Esophagus (tissue), 2 donors: ENCODE results near the gene CDKAL1. TPM values are rescaled to one million over a fixed set of nuclear protein-coding genes. Genes with fewer than 3 reads are reported as not detected.
A peak's percentile ranks its signal among the peaks of the same experiment; 100 is the strongest.
"Not testable (repeated sequence)": the region's sequence is repeated elsewhere in the genome, so short reads cannot be mapped to it uniquely, and the experiment has no call there.

Experiments used
- H3K27ac ChIP-seq, 2 donors: one replicate each; pipeline ENCODE4 v1.5.1; 2013; ENCODE audit warnings: low read depth in 2 of 2, mild to moderate bottlenecking in 2 of 2, inconsistent platforms in 1 of 2, low read length in 1 of 2, moderate library complexity in 1 of 2
- H3K27me3 ChIP-seq, 2 donors: one replicate each; pipeline ENCODE4 v1.6.1; 2013; ENCODE audit warnings: low read length in 2 of 2, control low read depth in 1 of 2, mild to moderate bottlenecking in 1 of 2; ENCODE audit not compliant: insufficient read depth in 2 of 2, control insufficient read depth in 1 of 2
- H3K36me3 ChIP-seq, 2 donors: one replicate each; pipeline ENCODE4 v1.6.1; 2013; ENCODE audit warnings: low read length in 1 of 2; ENCODE audit not compliant: control insufficient read depth in 2 of 2, insufficient read depth in 2 of 2
- H3K4me1 ChIP-seq, 2 donors: one replicate each; pipeline ENCODE4 v1.6.1; 2013; ENCODE audit warnings: low read length in 1 of 2; ENCODE audit not compliant: control insufficient read depth in 2 of 2, insufficient read depth in 2 of 2
- H3K4me3 ChIP-seq, 2 donors: one replicate each; pipeline ENCODE4 v1.5.1; 2013; ENCODE audit warnings: low read length in 2 of 2, mild to moderate bottlenecking in 2 of 2, low read depth in 1 of 2, moderate library complexity in 1 of 2
- H3K9me3 ChIP-seq, 2 donors: one replicate each; pipeline ENCODE4 v1.6.1; 2013; ENCODE audit warnings: mild to moderate bottlenecking in 2 of 2, low read depth in 1 of 2, low read length in 1 of 2, moderate library complexity in 1 of 2; ENCODE audit not compliant: control insufficient read depth in 2 of 2, insufficient read depth in 1 of 2
- WGBS, 2 donors: extraction: QIAGEN DNeasy Blood & Tissue Kit; methylation state at CpG; one replicate each; pipeline ENCODE4 v1.1.7; 2013; 5-methylcytosine and 5-hydroxymethylcytosine counted together
- polyA plus RNA-seq, 2 donors: library from polyadenylated mRNA; stranded (reverse); fragments of 200-250 nt; gene quantifications; one replicate each; pipeline ENCODE4 v1.2.3, GENCODE V29; 2013
- donor health status: healthy with polysubstance abuse.
- donor health status: Bipolar disorder and iron deficiency.

CDKAL1 gene
- polyA plus RNA-seq, 2 donors, result 3.5 TPM

DNA sequence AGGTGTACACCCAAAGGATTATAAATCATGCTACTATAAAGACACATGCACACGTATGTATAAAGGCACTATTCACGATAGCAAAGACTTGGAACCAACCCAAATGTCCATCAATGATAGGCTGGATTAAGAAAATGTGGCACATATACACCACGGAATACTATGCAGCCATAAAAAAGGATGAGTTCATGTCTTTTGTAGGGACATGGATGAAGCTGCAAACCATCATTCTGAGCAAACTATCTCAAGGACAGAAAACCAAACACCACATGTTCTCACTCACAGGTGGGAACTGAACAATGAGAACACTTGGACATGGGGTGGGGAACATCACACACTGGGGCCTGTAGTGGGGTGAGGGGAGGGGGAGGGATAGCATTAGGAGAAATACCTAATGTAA lies 9.0 kb upstream of the CDKAL1 start:
- not testable (repeated sequence) for H3K27ac ChIP-seq, H3K9me3 ChIP-seq, H3K4me3 ChIP-seq, H3K36me3 ChIP-seq, H3K27me3 ChIP-seq, H3K4me1 ChIP-seq
- WGBS, 2 donors, result 82 to 92% methylated on average over 3 of the region's 3 CpGs

DNA sequence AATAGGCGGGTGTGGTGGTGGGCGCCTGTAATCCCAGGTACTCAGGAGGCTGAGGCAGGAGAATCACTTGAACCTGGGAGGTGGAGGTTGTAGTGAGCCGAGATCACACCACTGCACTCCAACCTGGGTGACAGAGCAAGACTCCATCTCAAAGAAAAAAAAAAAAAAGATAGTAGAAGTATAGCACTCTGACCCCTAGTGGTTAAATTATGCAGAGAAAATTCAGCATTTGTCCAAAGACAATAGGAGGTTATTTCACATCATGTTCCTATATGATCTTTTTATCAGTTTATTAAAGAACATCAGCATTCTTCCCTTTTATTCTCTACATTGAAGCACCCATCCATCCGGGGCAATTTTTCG lies 5.2 kb upstream of the CDKAL1 start:
- not testable (repeated sequence) for H3K4me1 ChIP-seq, H3K36me3 ChIP-seq, H3K27ac ChIP-seq, H3K27me3 ChIP-seq, H3K4me3 ChIP-seq, H3K9me3 ChIP-seq
- WGBS, 2 donors, result 26 to 37% methylated on average over 4 to 5 of the region's 5 CpGs

DNA sequence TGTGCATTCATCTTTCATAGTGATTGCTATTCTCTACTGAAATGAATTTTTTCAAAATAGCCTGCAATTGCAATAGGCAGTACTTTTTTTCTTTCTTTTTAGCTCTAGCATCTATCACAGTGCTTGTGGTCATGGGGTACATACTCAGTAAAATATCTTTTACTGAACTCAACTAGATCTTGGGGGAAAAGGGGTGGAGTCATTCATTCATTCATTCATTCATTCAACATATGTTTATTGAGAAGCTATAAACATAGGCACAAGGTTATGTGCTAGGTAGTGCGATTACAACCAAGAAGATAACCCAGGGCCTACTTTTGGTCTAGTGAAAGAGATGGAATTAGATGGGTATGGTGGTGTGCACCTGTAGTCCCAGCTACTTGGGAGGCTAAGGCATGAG lies 1.4 kb upstream of the CDKAL1 start:
- Histone ChIP-seq H3K27ac (no peak overlapping the region), H3K4me3 (no peak overlapping the region), H3K36me3 (no peaks in the 10 kb centered on the region), H3K27me3 (no peaks in the 10 kb centered on the region), H3K4me1 (no peaks in the 10 kb centered on the region), H3K9me3 (no peaks in the 10 kb centered on the region)
- 98 to 100% methylated on average over 1 of the region's 1 CpG for WGBS, 2 donors

DNA sequence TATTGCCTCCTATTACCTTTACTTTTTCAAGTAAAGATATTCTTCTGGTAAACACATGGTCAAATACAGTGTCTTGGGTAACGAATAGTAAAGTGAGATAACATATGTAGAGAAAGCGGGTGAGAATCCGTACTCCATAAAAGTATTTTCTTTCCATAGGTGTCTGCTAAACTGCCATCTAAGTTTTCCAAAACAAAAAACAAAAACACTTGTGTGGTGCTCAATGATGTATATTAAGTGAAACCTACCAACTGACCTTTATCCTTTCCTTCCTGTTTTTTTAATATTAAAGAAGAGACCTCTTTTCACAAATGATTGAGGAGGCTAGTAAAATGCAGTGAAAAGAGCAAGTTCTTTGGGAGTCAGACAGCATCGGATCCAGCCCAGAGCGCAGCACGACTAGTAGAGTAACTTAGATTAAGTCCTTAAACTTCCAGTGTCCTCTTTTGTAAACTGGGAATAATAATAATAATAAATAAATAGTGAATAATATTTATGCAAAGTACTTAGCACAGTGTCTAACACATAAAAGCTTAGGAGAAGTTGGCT lies 437 bp upstream of the CDKAL1 start:
- 47 to 52% methylated on average over 6 of the region's 6 CpGs for WGBS, 2 donors
- Histone ChIP-seq H3K27ac (peak overlapping the region in 1 of 2 donors; percentile 68), H3K36me3 (no peaks in the 10 kb centered on the region), H3K4me1 (no peaks in the 10 kb centered on the region), H3K27me3 (no peaks in the 10 kb centered on the region), H3K4me3 (peak overlapping the region in 1 of 2 donors; percentile 100), H3K9me3 (no peaks in the 10 kb centered on the region)

DNA sequence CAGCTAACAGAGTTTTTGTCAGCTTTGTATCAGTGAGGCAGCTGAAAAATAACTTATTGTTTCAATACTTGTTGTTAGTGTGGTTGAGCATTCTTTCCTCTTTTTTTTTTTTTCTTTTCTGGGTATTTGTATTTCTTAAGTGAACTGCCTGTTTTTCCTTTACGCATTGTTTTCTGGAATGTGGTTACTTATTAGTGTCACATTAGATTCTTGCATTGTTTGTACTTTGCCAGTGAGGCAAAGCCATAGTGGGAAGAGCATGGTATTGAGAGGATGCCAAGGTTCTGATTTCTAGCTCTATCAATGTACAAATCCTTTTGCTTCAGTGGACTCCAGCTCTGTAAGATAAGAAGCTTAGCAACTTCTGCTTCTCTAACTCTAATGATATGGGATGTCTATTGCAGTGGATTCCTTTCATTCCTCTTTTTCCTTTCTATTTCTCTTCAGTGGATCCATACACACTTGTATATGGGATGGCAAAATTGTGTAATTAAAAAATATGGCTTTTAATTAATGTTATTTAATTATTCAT lies 3.9 kb downstream of the CDKAL1 start:
- Histone ChIP-seq H3K36me3 (no peaks in the 10 kb centered on the region), H3K27ac (no peak overlapping the region), H3K4me3 (no peak overlapping the region), H3K4me1 (no peaks in the 10 kb centered on the region), H3K9me3 (no peaks in the 10 kb centered on the region), H3K27me3 (no peaks in the 10 kb centered on the region)
- WGBS, 2 donors, result 58 to 94% methylated on average over 1 of the region's 1 CpG

DNA sequence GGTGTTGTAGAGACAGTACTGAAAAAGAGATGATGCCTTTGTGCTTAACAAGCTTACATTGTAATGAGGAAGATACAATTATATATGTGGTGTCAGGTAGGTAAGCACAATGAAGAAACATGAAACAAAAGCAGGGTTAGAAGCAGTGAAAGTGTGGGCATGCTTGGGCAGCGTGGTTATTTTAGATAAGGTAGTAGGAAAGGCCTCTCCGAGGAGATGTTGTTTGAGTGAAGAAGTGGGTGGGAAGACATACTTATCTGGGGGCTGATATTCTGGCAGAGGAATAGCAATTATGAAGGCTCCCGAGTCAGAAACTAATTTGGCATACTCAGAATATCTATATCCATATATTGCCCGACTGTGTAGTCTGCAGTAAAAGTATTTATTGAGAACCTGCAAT lies 4.7 kb downstream of the CDKAL1 start:
- Histone ChIP-seq H3K36me3 (no peaks in the 10 kb centered on the region), H3K27me3 (no peaks in the 10 kb centered on the region), H3K27ac (no peak overlapping the region), H3K4me1 (no peaks in the 10 kb centered on the region), H3K4me3 (no peak overlapping the region), H3K9me3 (no peaks in the 10 kb centered on the region)
- 84 to 88% methylated on average over 4 of the region's 4 CpGs for WGBS, 2 donors

DNA sequence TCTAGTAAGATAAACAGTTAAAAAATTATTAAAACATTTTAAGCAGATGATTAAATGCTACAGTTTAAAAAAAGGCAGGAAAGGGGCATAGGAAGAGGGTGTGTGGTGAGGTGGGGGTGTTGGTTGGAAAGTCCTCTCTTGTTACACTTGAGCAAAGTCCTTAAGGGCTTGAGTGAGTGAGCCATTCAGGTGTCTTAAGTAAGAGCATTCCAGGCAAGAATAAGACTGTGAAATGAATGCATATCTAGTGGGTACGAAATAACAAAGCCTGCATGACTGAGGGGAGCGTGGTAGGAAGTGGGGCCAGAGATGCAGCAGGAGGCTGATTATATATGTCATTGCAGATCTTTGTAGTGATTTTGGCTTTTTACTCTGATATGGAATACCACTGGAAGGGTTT lies 5.1 kb downstream of the CDKAL1 start:
- WGBS, 2 donors, result 95 to 100% methylated on average over 2 of the region's 2 CpGs
- Histone ChIP-seq H3K27ac (no peak overlapping the region), H3K4me1 (no peaks in the 10 kb centered on the region), H3K4me3 (no peak overlapping the region), H3K36me3 (no peaks in the 10 kb centered on the region), H3K27me3 (no peaks in the 10 kb centered on the region), H3K9me3 (no peaks in the 10 kb centered on the region)

DNA sequence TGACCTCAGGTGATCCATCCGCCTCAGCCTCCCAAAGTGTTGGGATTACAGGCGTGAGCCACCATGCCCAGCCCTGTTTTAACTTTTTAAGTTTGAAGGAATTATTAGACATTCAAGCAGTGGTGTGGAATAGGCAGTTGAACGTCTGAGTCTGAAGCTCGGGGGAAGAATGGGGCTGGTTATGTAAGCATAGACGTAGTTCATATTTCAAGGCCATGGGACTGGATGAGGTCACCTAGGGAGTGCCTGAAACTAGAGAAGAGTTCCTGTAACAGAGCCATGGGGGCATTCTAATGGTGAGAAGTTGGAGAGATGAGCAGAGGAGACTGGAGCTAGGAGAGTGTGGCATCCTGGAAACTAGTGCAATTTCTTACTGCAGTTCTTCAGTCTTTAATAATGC lies 6.4 kb downstream of the CDKAL1 start:
- WGBS, 2 donors, result 87 to 88% methylated on average over 5 of the region's 5 CpGs
- no peaks in the 10 kb centered on the region for H3K4me1 ChIP-seq
- H3K36me3 ChIP-seq, result no peaks in the 10 kb centered on the region
- no peaks in the 10 kb centered on the region for H3K9me3 ChIP-seq
- no peak overlapping the region for H3K4me3 ChIP-seq
- no peak overlapping the region for H3K27ac ChIP-seq
- no peaks in the 10 kb centered on the region for H3K27me3 ChIP-seq

DNA sequence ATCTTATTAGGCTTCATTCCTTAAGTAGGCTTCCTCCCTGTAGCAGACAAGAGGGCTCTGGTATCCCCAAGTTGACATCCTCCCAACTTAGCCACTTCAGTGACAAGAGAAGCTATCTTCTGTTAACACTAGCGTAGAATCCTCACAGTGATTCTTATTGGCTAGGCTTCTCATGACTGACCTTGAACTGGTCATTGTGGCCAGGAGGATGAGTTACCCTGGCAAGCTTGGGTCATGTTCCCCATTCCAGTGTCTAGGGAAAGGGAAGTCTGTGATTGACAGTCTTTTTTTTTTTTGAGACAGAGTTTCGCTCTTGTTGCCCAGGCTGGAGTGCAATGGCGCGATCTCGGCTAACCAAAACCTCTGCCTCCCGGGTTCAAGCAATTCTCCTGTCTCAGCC lies 7.1 kb downstream of the CDKAL1 start:
- no peaks in the 10 kb centered on the region for H3K27me3 ChIP-seq
- WGBS, 2 donors, result 96 to 98% methylated on average over 6 of the region's 6 CpGs

DNA sequence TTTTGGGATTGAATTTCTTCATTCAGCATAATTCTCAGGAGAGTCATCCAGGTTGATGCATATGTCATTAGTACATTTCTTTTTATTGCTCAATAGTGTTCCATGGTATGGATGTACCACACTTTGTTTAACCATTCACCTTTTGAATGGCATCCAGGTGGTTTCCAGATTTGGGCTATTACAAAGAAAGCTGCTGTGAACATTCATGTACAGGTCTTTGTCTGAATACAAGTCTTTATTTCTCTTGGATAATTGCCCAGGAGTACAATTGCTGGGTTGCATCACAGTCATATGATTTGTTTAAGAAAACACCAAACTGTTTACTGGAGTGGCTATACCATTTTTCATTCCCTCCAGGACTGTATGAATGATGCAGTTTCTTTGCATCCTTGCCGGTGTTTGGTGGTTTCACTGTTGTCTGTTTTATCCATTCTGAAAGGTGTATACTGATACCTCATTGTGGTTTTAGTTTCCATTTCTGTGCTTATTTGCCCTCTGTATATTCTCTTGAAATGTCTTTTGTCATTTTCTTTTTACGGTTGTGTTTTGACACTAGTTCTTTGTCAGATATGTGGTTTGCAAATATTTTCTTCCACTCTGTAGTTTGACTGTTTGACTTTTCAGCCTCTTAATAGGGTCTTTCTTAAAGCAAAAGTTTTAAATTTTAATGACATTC lies 8.8 kb downstream of the CDKAL1 start:
- no peaks in the 10 kb centered on the region for H3K27me3 ChIP-seq
- H3K4me3 ChIP-seq, result no peak overlapping the region
- no peaks in the 10 kb centered on the region for H3K9me3 ChIP-seq
- 46 to 56% methylated on average over 2 of the region's 2 CpGs for WGBS, 2 donors
- H3K27ac ChIP-seq, result no peak overlapping the region
- no peaks in the 10 kb centered on the region for H3K36me3 ChIP-seq
- H3K4me1 ChIP-seq, result no peaks in the 10 kb centered on the region

More for the DNA sequence above, 7.1 kb downstream of the CDKAL1 start:
- no peak overlapping the region for H3K27ac ChIP-seq
- H3K9me3 ChIP-seq, result no peaks in the 10 kb centered on the region
- H3K4me3 ChIP-seq, result no peak overlapping the region
- H3K4me1 ChIP-seq, result no peaks in the 10 kb centered on the region
- H3K36me3 ChIP-seq, result no peaks in the 10 kb centered on the region
